Brain microvascular endothelial cell (primary cell): ENCODE measurements around the gene SUFU.
A peak's percentile ranks its signal among the peaks of the same experiment; 100 is the strongest.

Experiments used
- DNase-seq: peaks from one replicate; pipeline ENCODE4 v3.0.0-alpha.2; 2020
- H3K27ac ChIP-seq: fragments of 250-450 bp; sonication (Bioruptor Pico); 2 replicates; pipeline ENCODE4 v1.5.1; 2020; ENCODE audit warnings: mild to moderate bottlenecking, moderate library complexity
- H3K27me3 ChIP-seq: fragments of 250-450 bp; sonication (Bioruptor Pico); replicated peaks from 2 replicates; pipeline ENCODE4 v1.5.1; 2020; ENCODE audit warnings: mild to moderate bottlenecking
- H3K36me3 ChIP-seq: fragments of 250-450 bp; sonication (Bioruptor Pico); replicated peaks from 2 replicates; pipeline ENCODE4 v1.5.1; 2020; ENCODE audit warnings: mild to moderate bottlenecking
- H3K4me3 ChIP-seq: 2 replicates; pipeline ENCODE4 v1.5.1; 2011; ENCODE audit warnings: low read depth, mild to moderate bottlenecking, control low read depth, low read length, moderate library complexity
- CTCF ChIP-seq: IDR thresholded peaks from 2 replicates; pipeline ENCODE4 v1.5.1; 2011; ENCODE audit warnings: low read depth, mild to moderate bottlenecking, moderate library complexity, low read length, control low read depth, inconsistent platforms; ENCODE audit errors: missing control alignments
- in situ Hi-C: cut with HindIII; loops from 2 replicates; pipeline ENCODE4 v1.10.0; 2017; ENCODE audit warnings: low sequenced_read_pairs, low pct_ligation_motif_present

The SUFU gene

GRCh38 chr10:102648889-102649796 lies 145.4 kb downstream of the SUFU start:
- in situ Hi-C loops = no loop called here
- no peak for DNase-seq
- no peak overlapping the region for H3K27ac ChIP-seq

GRCh38 chr10:102649797-102650654 lies 146.3 kb downstream of the SUFU start:
- no peak for DNase-seq
- TF ChIP-seq CTCF = peak; percentile 2
- Histone ChIP-seq H3K27ac (no peak overlapping the region), H3K36me3 (peaks cover 36% of the 10 kb centered on the region), H3K27me3 (no peaks in the 10 kb centered on the region), H3K4me3 (no peak overlapping the region)
- in situ Hi-C loops = no loop called here

More at GRCh38 chr10:102648889-102649796, 145.4 kb downstream of the SUFU start:
- no peaks in the 10 kb centered on the region for H3K27me3 ChIP-seq
- H3K4me3 ChIP-seq = peak overlapping the region; percentile 9
- no peak for TF ChIP-seq CTCF
- peaks cover 27% of the 10 kb centered on the region for H3K36me3 ChIP-seq

- Histone ChIP-seq H3K4me3 (no peak overlapping the region), H3K27ac (no peak overlapping the region), H3K27me3 (no peaks in the 10 kb centered on the region), H3K36me3 (peaks cover 44% of the 10 kb centered on the region)
- in situ Hi-C loops = no loop called here
- DNase-seq = no peak
- TF ChIP-seq CTCF = no peak
These were observed 147.1 kb downstream of the SUFU start for GRCh38 chr10:102650655-102651454.

GRCh38 chr10:102651455-102652169 lies 147.8 kb downstream of the SUFU start:
- in situ Hi-C loops = no loop called here
- Histone ChIP-seq H3K36me3 (peaks cover 49% of the 10 kb centered on the region), H3K27me3 (no peaks in the 10 kb centered on the region), H3K4me3 (no peak overlapping the region), H3K27ac (no peak overlapping the region)
- no peak for TF ChIP-seq CTCF
- DNase-seq = no peak
